Lower leg skin (tissue), 3 donors: ENCODE data around the gene MTERF4.

ENCODE experiments used
- POLR2A ChIP-seq, 2 donors: fragments of 450-650 bp; IDR thresholded peaks; one replicate each; pipeline ENCODE4 v1.6.1; 2016 to 2017; ENCODE audit warnings: antibody characterized with exemption in 2 of 2, mild to moderate bottlenecking in 1 of 2, moderate library complexity in 1 of 2
- TF ChIP-seq, protein P1 (sequence below), 3 donors: fragments of 450-650 bp; IDR thresholded peaks; one replicate each; pipeline ENCODE4 v1.5.1; 2016; ENCODE audit warnings: antibody characterized with exemption in 3 of 3, mild to moderate bottlenecking in 3 of 3, moderate library complexity in 2 of 3

DNA sequence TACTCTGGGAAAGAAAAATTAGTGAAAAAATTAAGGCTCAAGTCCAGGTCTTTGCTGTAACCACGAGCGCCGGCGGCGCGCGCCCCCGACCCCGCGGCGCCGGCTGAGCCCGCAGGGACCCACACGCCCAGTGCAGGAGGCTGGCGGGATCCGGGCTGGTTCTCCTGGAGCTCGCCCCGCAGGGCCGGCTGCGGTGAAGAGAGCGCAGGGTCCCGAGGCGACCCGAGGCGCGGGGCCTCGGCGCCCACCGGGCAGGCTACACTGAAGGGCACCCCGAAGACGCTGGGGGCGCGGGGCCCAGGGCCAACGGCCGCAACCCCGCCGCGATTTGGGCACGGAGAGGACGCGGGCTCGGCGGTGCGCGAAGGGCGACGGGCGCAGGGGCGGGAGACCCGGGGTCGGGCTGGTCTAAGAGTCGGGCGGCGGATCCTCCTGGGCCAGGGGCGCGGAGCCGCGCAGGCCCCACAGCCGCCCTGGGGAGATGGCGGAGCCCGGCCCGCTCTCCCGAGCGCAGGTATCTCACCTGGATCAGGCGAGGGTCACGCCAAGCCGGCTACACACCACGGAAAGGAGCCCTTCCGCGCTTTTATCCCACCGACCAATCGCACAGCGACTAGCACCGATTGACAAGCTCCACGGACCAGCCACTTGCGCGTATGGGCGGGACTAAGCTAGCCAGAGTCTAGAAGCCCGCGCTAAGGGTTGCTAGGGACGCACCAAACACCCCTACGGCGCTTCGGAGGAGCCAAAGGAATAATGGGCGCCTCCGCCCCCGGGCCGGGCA is 47.0 kb upstream of the MTERF4 start, which contains the start of gene PASK:
- TF ChIP-seq, protein P1, sequence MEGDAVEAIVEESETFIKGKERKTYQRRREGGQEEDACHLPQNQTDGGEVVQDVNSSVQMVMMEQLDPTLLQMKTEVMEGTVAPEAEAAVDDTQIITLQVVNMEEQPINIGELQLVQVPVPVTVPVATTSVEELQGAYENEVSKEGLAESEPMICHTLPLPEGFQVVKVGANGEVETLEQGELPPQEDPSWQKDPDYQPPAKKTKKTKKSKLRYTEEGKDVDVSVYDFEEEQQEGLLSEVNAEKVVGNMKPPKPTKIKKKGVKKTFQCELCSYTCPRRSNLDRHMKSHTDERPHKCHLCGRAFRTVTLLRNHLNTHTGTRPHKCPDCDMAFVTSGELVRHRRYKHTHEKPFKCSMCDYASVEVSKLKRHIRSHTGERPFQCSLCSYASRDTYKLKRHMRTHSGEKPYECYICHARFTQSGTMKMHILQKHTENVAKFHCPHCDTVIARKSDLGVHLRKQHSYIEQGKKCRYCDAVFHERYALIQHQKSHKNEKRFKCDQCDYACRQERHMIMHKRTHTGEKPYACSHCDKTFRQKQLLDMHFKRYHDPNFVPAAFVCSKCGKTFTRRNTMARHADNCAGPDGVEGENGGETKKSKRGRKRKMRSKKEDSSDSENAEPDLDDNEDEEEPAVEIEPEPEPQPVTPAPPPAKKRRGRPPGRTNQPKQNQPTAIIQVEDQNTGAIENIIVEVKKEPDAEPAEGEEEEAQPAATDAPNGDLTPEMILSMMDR (IDR thresholded peaks at IDR 0.05): no peak
- no peak for TF ChIP-seq POLR2A (IDR thresholded peaks at IDR 0.05)
